Chondrocyte (in vitro differentiated cells): ENCODE results near the gene TDRKH. TPM values are rescaled to one million over a fixed set of nuclear protein-coding genes. Genes with fewer than 3 reads are reported as not detected.
A peak's percentile ranks its signal among the peaks of the same experiment; 100 is the strongest.

ENCODE experiments used
- DNase-seq: peaks from one replicate; pipeline ENCODE4 v3.0.0; 2021; ENCODE audit warnings: mixed read lengths, low spot score
- H3K27ac Mint-ChIP-seq: one replicate; pipeline ENCODE4 v1.8.0; 2021; ENCODE audit warnings: mild to moderate bottlenecking, moderate library complexity, mixed read lengths; ENCODE audit not compliant: unreplicated experiment
- H3K27me3 Mint-ChIP-seq: 2 replicates; pipeline ENCODE4 v1.8.0; 2021; ENCODE audit warnings: low read depth, mixed read lengths
- H3K36me3 Mint-ChIP-seq: 2 replicates; pipeline ENCODE4 v1.8.0; 2021; ENCODE audit warnings: low read depth, mixed read lengths
- H3K4me1 Mint-ChIP-seq: 2 replicates; pipeline ENCODE4 v1.8.0; 2021; ENCODE audit warnings: low read depth, mild to moderate bottlenecking, mixed read lengths
- H3K4me3 Mint-ChIP-seq: one replicate; pipeline ENCODE4 v1.8.0; 2021; ENCODE audit warnings: mild to moderate bottlenecking, moderate library complexity, mixed read lengths; ENCODE audit not compliant: unreplicated experiment
- H3K9me3 Mint-ChIP-seq: 2 replicates; pipeline ENCODE4 v1.8.0; 2021; ENCODE audit warnings: low read depth, mixed read lengths
- CTCF ChIP-seq: fragments of 200-600 bp; sonication (generic); IDR thresholded peaks from 2 replicates; pipeline ENCODE4 v1.5.0; 2021; ENCODE audit warnings: antibody characterized with exemption, mild to moderate bottlenecking, moderate library complexity
- total RNA-seq: library from RNA; stranded (reverse); gene quantifications from 3 replicates; pipeline ENCODE4 v1.2.1, GENCODE V29; 2021

Gene TDRKH
- total RNA-seq, 1 donor from 2014 or later: 6.8 TPM

DNA sequence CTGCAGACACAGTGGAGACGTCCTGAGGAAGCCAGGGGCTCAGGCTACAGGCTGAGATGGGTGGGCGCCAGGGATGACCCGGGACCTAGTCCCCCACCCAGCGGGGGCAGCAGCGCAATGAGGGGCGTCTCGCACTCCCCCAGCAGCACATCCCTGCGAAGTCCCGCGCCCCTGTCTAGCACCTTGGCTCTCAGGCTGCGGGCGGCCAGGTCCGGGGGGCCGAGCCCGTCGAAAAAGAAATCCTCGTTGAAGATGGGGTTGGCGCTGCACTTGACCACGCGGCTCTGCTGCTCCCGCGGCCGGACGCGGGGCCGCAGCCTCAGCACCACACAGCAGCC is 47.6 kb upstream of the TDRKH start:
- no peak overlapping the region for H3K27ac Mint-ChIP-seq
- H3K9me3 Mint-ChIP-seq: no peaks in the 10 kb centered on the region
- H3K27me3 Mint-ChIP-seq: peaks cover 22% of the 10 kb centered on the region
- peak overlapping the region; percentile 27 for H3K4me3 Mint-ChIP-seq
- TF ChIP-seq CTCF: no peak
- H3K36me3 Mint-ChIP-seq: no peaks in the 10 kb centered on the region
- H3K4me1 Mint-ChIP-seq: peaks cover 14% of the 10 kb centered on the region
- no peak for DNase-seq

- no peak for DNase-seq
- Mint-ChIP-seq H3K27ac (no peak overlapping the region), H3K4me1 (peaks cover 14% of the 10 kb centered on the region), H3K4me3 (peak overlapping the region; percentile 27), H3K27me3 (peaks cover 22% of the 10 kb centered on the region), H3K36me3 (no peaks in the 10 kb centered on the region), H3K9me3 (no peaks in the 10 kb centered on the region)
- no peak for TF ChIP-seq CTCF
Observed at GRCh38 chr1:151837197-151837596, 46.9 kb upstream of the TDRKH start.

DNA sequence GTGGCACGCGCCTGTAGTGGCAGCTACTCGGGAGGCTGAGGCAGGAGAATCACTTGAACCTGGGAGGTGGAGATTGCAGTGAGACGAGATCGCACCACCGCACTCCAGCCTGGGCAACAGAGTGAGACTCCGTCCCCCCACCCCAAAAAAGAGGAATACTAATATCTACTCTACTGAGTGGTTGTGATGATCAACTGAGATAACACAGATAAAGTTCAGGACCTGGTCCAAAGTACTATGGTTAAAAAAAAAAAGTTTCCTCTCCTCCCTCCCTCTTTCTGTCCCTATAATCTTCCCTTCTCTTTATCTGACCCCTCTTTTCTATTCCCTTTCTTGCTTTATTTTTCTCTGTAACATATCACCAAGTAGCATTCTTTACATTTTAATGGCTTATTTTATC is 45.3 kb upstream of the TDRKH start:
- no peak for TF ChIP-seq CTCF

GRCh38 chr1:151834239-151834638 is 43.9 kb upstream of the TDRKH start:
- Mint-ChIP-seq H3K9me3 (no peaks in the 10 kb centered on the region), H3K4me1 (peaks cover 8% of the 10 kb centered on the region), H3K27ac (no peak overlapping the region), H3K27me3 (peaks cover 18% of the 10 kb centered on the region), H3K4me3 (no peak overlapping the region), H3K36me3 (no peaks in the 10 kb centered on the region)
- DNase-seq: no peak
- no peak for TF ChIP-seq CTCF

More for the DNA sequence above, 45.3 kb upstream of the TDRKH start:
- Mint-ChIP-seq H3K4me1 (peaks cover 10% of the 10 kb centered on the region), H3K27ac (no peak overlapping the region), H3K36me3 (no peaks in the 10 kb centered on the region), H3K9me3 (no peaks in the 10 kb centered on the region), H3K27me3 (peaks cover 22% of the 10 kb centered on the region), H3K4me3 (no peak overlapping the region)
- no peak for DNase-seq

DNA sequence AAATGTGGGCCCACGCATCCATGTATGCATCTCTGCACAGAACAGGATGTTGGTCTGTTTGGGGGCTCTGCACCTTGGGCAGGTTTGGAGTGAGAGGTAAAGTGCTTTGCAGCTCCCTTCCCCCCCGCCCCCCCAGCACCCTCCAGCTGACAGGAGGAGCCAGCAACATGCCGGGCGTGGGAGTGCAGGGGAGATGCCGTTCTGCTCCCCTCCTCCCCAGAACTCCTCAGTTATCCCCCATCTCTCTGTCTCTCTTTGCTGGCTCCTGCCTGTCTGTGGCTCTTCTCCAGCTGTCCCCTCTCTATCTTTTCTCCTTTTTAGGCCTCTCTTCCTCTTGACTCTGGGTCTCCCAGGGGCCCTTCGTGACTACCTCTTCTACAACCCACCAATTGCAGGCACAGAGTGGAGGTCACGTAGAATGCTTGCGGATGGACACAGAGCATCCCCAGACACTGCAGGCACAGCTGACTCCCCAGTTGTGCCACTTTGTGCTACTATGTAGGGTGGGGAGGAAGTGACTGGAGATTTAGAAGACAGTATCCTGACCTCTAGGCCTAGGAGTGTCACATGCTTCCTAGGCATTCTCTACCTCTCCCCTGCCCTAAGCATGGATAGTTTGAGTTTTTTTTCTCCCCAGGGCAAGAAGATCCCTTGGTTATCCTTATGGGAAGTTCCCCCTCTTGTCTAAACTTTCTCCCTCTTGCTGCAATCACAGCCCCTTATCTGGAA is 43.0 kb upstream of the TDRKH start:
- H3K27ac Mint-ChIP-seq: no peak overlapping the region

More for the DNA sequence above, 43.0 kb upstream of the TDRKH start:
- no peak for TF ChIP-seq CTCF
- peaks cover 12% of the 10 kb centered on the region for H3K4me1 Mint-ChIP-seq
- no peak for DNase-seq
- no peak overlapping the region for H3K4me3 Mint-ChIP-seq
- peaks cover 20% of the 10 kb centered on the region for H3K27me3 Mint-ChIP-seq
- H3K9me3 Mint-ChIP-seq: no peaks in the 10 kb centered on the region
- H3K36me3 Mint-ChIP-seq: no peaks in the 10 kb centered on the region
